GOT3 (cell line): ENCODE data around the gene TENM3.

Experiments used
- DNase-seq: peaks from one replicate; lab custom pipeline; 2025; ENCODE audit warnings: mixed read lengths; lab: John Stamatoyannopoulos, UW

Gene TENM3

DNA sequence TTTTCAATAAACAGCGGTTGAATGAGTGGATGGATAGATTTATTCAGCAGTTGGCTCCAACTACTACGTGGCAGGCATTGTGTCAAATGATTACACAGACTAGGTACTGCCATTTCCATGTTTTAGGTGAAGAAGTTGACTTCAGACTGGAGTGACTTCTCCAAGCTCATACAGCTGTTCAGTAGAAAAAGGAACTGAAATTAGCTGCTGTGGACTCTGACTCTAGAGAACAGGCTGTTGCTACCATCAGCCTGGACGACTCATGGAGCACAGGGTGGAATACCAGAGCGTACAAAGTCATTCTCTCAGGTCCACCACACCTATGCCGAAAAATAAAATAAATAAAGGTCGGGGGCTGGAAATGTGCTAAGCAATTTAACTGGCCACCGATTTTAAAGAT, 45.3 kb downstream of the TENM3 start:
- DNase-seq = no peak

DNA sequence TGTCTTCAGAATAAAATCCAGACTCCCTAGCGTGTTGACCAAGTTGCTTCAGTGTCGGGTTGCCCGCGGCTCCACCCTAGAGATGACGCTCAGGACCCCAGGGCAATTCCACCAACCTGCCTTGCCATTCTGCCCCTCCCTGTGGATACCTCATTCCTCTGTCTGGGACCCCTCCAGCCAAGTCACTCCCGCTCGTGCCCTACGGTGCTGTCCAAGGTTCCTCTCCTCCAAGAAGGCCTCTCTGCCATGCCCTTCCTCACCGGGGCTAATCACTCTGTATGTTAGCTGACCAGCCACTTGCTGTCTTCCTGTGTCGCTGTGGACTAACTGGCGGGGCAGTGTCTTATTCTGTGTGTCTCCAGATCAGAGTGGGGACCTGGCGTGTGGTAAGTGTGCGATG, 46.6 kb downstream of the TENM3 start:
- DNase-seq = no peak

- no peak for DNase-seq
These were observed 48.0 kb downstream of the TENM3 start for GRCh38 chr4:182291175-182291574.

DNA sequence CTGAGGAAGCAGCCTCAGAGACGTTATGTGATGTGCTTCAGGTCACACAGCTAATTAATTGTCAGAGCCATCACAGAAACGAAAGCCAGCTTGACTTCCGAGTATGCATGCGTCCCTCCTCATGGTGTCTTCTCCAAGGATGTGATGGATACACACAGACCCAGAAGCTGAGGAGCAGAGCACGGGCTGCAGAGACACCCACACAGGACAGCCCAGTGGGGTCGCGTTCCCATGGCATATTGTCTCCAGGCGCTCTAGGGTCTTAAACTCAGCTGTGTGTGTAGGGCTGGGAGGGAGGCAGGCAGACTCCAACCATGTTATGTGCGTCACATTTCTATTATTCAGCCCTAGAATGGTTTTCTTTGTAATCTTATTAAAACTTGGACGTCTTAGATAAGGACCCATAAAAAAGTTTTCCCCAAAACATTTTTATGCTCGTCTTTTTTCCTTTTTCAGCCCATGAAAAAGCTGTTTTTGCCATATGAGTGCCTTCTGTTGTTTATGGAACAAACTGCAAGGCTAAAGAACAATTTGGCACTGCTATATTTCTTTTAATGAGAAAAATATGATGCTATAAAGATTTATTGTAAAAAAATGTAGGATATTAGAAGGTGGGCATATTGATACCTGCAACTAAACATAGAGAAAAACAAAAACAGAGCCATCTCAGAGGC, 48.5 kb downstream of the TENM3 start:
- DNase-seq = no peak

GRCh38 chr4:182292612-182293011, 49.4 kb downstream of the TENM3 start:
- DNase-seq = no peak

DNA sequence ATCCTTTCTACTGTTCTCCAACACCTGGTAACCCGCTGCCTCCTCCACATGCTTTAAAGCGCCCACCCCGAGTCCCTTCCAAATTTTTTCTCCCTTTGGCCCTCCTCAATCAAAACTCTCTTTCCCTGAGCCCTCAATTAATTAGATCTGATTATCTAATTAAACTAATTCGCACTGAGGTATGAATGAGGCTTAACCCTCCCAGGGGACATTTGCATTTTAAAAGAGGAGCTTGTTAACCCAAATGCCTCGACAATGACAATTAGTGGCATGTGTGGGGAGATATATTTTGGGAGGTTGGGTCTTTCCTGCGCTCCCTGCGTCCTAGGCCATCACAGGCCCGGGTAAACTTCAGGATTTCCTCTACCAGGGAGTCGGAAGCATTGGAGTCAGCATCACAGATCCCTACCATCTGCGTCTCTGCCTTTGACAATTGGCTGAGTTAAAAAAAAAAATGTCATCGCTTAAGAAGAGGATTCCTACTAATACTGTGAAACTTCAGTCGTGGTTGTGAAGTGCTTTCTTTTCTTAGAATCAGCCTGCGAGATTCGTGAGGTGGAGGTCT, 50.6 kb downstream of the TENM3 start:
- DNase-seq = no peak

DNA sequence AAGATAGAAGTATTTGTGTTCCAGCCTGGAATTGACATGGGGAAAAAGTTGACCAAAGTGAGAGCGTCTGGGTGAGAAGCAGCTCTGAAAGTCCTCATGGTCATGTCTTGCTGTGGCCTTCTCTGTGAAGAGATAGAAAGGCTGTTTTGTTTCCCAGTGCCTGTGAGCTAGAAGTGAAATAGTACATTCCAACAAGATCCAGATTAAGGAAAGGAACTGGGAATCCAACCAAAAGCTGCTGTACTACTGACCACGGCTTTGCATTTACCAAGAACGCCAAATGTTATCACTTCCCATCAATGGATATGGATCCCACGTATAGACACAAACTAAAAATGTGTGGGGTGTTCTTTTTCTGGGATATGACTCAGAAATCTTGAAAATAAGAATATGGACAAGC, 51.2 kb downstream of the TENM3 start:
- no peak for DNase-seq

- DNase-seq = no peak
These were observed 54.5 kb downstream of the TENM3 start for GRCh38 chr4:182297659-182298058.

DNA sequence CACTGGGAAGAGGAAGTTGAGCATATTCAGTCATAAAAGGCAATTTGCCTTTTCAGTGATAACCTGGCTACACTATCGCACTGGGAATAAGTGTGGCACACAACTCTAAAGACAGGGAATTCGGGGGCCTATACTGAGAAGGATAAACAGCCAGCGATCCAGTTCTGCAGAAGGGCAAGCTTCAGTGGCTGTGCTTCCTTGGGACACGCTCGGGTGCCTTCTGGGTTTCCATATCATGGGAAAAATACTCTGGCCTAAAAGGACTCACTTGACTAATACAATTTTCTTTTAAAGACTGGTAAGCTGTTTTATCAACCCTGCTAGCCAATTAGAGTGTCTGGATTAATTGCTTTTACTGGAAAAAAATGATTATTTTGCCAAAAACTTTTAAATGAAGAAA, 58.5 kb downstream of the TENM3 start:
- no peak for DNase-seq

DNA sequence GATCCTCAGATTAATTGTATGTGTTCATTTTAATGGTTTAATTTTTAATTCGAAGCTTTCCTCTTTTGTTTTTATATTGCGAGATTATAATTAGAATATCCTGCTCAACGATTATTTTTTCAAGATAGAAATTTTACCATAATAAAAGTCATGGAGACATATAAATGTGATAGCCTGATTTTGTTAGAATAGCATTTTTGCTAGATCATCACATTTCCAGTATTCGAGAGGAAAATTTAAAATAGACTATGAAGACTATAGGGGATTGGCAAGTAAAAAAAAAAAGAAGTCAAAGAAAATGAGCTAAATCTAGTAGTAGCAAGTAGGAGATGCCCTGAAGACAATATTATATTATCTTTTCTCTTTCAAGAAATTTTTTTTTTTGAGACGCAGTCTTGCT, 60.6 kb downstream of the TENM3 start:
- no peak for DNase-seq

GRCh38 chr4:182306792-182307507, 63.7 kb downstream of the TENM3 start:
- no peak for DNase-seq

- DNase-seq = no peak
These were observed 64.5 kb downstream of the TENM3 start for GRCh38 chr4:182307746-182308145.

- DNase-seq = no peak
These were observed 66.7 kb downstream of the TENM3 start for GRCh38 chr4:182309877-182310276.

DNA sequence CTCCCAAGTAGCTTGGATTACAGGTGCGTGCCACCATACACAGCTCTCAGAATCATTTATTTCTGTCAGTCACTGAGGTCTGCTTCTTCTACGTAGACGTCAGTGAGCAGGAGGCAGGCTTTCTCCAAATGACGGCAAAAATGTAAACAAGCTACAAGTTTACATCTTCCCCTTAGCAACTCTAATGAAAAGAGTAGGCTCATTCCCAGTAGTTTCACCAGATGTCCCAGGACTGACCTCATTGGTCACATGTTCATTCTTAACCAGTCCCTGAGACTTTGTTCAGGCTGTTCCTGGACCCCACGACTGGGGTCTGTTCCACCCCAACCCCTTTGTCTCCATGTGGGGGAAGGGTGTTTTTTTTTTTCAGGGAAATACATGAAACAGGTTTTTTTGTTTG, 67.1 kb downstream of the TENM3 start:
- DNase-seq = no peak

DNA sequence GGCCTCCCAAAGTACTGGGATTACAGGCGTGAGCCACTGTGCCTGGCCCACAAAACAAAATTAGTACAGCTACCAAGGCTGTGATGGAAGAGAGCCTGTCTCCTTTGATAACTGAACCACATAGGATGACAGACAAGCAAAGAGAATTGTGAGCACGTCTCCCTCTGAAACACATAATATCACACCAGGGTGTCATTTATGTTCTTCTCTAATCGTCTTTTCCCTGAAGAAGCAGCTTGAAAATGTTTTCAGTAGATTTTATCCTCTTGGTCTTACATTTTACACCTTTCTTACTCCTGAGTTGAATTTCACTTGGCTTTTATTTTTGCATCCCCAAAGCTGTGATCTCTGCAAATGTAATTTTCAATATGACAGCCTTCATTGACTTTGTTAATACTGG, 67.8 kb downstream of the TENM3 start:
- DNase-seq = no peak

DNA sequence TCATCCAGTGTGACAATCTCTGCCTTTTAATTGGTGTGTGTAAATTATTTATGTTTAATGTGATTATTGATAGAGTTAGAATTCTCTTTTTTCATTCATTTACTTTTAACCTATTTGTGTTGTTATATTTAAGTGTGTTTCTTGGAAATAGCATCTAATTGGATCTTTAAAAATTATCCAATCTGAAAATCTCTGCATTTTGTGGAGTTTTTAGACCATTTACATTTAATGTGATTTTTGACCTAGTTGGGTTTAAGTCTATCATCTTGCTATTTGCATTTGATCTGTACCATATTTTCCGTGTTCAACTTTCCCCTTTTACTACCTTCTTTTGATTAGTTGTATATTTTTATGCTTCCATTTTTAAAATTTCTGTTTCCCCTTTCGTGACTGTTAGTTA, 71.3 kb downstream of the TENM3 start:
- DNase-seq = no peak

GRCh38 chr4:182318256-182318655, 75.1 kb downstream of the TENM3 start:
- DNase-seq = no peak

- DNase-seq = no peak
These were observed 76.9 kb downstream of the TENM3 start for GRCh38 chr4:182320092-182320491.

GRCh38 chr4:182320580-182320979, 77.4 kb downstream of the TENM3 start:
- DNase-seq = no peak

GRCh38 chr4:182324282-182324681, 81.1 kb downstream of the TENM3 start:
- DNase-seq = no peak

GRCh38 chr4:182325397-182325796, 82.2 kb downstream of the TENM3 start:
- DNase-seq = no peak

- no peak for DNase-seq
These were observed 82.7 kb downstream of the TENM3 start for GRCh38 chr4:182325848-182326255.

GRCh38 chr4:182328505-182328904, 85.3 kb downstream of the TENM3 start:
- DNase-seq = no peak

DNA sequence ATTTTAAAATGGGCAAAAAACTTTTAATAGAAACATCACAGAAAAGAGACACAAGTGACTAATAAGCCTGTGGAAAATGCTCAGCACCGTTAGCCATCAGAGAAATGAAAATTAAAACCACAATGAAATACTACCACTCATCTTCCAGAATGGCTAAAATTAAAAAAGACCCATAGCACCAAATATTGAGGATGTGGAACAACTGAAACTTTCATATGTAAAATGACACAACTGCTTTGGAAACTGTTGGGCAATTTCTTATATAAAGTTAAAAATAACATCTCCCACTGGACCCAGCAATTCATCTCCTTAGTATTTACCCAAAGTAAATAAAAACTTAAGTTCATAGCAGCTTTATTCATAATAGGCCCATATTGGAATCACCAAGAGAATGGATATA, 94.2 kb downstream of the TENM3 start:
- DNase-seq = no peak
